ENCODE measurements around the gene MAP1LC3B.

The MAP1LC3B gene

DNA sequence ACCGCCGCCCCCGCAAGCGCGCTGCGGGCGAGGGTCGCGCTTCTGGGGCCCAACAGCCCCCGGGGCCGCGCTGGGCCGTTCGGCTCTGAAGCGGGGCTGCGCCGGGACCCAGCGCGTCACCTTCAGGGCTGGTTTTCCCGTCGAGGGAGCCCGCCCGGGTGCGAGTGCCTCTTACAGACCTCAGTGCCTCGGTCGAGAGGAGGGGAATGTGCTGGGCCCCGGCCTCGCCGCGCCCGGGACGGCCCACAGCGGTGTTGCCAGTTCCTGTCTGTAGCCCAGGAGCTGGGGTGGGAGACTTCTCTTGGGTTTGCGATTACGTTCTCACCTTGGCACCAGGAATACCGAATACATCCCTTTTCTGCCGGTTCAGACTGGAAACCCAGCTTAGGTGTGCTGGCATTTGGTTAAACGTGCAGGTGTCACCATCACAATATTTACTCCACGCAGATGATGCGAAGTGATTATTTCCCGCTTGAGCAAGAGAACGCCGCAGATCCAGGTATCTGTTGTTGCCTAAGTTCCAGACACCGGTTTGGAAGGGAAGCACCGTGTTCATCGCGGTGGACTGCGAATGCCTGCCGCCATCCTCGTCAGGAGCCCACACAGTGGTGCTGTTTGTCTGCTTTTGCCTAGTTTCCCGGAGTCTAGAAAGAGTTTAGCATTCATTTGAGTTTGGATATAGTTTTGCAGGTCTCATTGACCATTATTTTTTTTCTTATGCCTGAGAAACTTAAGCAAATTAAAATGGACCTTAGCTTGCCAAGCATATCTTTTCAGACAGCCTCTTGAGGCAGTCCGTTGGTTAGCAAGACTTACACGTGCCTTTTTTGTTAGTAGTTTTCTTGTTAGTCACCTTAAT lies 914 bp downstream of the MAP1LC3B start (continued):
- TF ChIP-seq, protein P1, sequence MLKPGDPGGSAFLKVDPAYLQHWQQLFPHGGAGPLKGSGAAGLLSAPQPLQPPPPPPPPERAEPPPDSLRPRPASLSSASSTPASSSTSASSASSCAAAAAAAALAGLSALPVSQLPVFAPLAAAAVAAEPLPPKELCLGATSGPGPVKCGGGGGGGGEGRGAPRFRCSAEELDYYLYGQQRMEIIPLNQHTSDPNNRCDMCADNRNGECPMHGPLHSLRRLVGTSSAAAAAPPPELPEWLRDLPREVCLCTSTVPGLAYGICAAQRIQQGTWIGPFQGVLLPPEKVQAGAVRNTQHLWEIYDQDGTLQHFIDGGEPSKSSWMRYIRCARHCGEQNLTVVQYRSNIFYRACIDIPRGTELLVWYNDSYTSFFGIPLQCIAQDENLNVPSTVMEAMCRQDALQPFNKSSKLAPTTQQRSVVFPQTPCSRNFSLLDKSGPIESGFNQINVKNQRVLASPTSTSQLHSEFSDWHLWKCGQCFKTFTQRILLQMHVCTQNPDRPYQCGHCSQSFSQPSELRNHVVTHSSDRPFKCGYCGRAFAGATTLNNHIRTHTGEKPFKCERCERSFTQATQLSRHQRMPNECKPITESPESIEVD (tag by site-specific recombination; IDR thresholded peaks at IDR 0.05): no peak
- TF ChIP-seq BCL11B (tag by site-specific recombination; IDR thresholded peaks at IDR 0.05; ENCODE audit: low read depth) (no peak), ZNF549 (tag by site-specific recombination; IDR thresholded peaks at IDR 0.05) (no peak), BCL11A (tag by site-specific recombination; IDR thresholded peaks at IDR 0.05; ENCODE audit: low read depth) (no peak), KLF7 (tag by site-specific recombination; IDR thresholded peaks at IDR 0.05; ENCODE audit: borderline replicate concordance) (no peak), ZNF560 (tag by site-specific recombination; IDR thresholded peaks at IDR 0.05; ENCODE audit: borderline replicate concordance) (no peak), ZNF202 (tag by site-specific recombination; IDR thresholded peaks at IDR 0.05; ENCODE audit: borderline replicate concordance) (no peak), REPIN1 (tag by site-specific recombination; IDR thresholded peaks at IDR 0.05; ENCODE audit: low read depth) (no peak), ZSCAN30 (tag by site-specific recombination; IDR thresholded peaks at IDR 0.05) (no peak), ZSCAN23 (tag by site-specific recombination; IDR thresholded peaks at IDR 0.05) (no peak), ZNF335 (tag by site-specific recombination; conservative IDR thresholded peaks at IDR 0.05) (peak; percentile 45; the same call in 1 of the 2 replicates), ZNF600 (tag by site-specific recombination; IDR thresholded peaks at IDR 0.05) (peak; percentile 86), ZNF561 (tag by site-specific recombination; IDR thresholded peaks at IDR 0.05; ENCODE audit: borderline replicate concordance) (no peak), ZNF670 (tag by site-specific recombination; IDR thresholded peaks at IDR 0.05; ENCODE audit: low read depth) (no peak), ZNF433 (tag by site-specific recombination; IDR thresholded peaks at IDR 0.05; ENCODE audit: low read depth) (no peak), ZNF274 (IDR thresholded peaks at IDR 0.05; ENCODE audit: low read length) (no peak), ZNF274 (tag by site-specific recombination; IDR thresholded peaks at IDR 0.05; ENCODE audit: borderline replicate concordance) (no peak), ZFP37 (tag by site-specific recombination; IDR thresholded peaks at IDR 0.05) (no peak)
- TF ChIP-seq, protein P2, sequence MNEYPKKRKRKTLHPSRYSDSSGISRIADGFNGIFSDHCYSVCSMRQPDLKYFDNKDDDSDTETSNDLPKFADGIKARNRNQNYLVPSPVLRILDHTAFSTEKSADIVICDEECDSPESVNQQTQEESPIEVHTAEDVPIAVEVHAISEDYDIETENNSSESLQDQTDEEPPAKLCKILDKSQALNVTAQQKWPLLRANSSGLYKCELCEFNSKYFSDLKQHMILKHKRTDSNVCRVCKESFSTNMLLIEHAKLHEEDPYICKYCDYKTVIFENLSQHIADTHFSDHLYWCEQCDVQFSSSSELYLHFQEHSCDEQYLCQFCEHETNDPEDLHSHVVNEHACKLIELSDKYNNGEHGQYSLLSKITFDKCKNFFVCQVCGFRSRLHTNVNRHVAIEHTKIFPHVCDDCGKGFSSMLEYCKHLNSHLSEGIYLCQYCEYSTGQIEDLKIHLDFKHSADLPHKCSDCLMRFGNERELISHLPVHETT (tag by site-specific recombination; IDR thresholded peaks at IDR 0.05): no peak
- TF ChIP-seq, protein P3, sequence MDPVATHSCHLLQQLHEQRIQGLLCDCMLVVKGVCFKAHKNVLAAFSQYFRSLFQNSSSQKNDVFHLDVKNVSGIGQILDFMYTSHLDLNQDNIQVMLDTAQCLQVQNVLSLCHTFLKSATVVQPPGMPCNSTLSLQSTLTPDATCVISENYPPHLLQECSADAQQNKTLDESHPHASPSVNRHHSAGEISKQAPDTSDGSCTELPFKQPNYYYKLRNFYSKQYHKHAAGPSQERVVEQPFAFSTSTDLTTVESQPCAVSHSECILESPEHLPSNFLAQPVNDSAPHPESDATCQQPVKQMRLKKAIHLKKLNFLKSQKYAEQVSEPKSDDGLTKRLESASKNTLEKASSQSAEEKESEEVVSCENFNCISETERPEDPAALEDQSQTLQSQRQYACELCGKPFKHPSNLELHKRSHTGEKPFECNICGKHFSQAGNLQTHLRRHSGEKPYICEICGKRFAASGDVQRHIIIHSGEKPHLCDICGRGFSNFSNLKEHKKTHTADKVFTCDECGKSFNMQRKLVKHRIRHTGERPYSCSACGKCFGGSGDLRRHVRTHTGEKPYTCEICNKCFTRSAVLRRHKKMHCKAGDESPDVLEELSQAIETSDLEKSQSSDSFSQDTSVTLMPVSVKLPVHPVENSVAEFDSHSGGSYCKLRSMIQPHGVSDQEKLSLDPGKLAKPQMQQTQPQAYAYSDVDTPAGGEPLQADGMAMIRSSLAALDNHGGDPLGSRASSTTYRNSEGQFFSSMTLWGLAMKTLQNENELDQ (tag by site-specific recombination; IDR thresholded peaks at IDR 0.05; ENCODE audit: low read depth): no peak
- TF ChIP-seq, protein P4, sequence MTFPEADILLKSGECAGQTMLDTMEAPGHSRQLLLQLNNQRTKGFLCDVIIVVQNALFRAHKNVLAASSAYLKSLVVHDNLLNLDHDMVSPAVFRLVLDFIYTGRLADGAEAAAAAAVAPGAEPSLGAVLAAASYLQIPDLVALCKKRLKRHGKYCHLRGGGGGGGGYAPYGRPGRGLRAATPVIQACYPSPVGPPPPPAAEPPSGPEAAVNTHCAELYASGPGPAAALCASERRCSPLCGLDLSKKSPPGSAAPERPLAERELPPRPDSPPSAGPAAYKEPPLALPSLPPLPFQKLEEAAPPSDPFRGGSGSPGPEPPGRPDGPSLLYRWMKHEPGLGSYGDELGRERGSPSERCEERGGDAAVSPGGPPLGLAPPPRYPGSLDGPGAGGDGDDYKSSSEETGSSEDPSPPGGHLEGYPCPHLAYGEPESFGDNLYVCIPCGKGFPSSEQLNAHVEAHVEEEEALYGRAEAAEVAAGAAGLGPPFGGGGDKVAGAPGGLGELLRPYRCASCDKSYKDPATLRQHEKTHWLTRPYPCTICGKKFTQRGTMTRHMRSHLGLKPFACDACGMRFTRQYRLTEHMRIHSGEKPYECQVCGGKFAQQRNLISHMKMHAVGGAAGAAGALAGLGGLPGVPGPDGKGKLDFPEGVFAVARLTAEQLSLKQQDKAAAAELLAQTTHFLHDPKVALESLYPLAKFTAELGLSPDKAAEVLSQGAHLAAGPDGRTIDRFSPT (tag by site-specific recombination; IDR thresholded peaks at IDR 0.05): no peak
- TF ChIP-seq, protein P5, sequence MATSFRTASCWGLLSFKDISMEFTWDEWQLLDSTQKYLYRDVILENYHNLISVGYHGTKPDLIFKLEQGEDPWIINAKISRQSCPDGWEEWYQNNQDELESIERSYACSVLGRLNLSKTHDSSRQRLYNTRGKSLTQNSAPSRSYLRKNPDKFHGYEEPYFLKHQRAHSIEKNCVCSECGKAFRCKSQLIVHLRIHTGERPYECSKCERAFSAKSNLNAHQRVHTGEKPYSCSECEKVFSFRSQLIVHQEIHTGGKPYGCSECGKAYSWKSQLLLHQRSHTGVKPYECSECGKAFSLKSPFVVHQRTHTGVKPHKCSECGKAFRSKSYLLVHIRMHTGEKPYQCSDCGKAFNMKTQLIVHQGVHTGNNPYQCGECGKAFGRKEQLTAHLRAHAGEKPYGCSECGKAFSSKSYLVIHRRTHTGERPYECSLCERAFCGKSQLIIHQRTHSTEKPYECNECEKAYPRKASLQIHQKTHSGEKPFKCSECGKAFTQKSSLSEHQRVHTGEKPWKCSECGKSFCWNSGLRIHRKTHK (tag by site-specific recombination; IDR thresholded peaks at IDR 0.05): no peak
- TF ChIP-seq, protein P6, sequence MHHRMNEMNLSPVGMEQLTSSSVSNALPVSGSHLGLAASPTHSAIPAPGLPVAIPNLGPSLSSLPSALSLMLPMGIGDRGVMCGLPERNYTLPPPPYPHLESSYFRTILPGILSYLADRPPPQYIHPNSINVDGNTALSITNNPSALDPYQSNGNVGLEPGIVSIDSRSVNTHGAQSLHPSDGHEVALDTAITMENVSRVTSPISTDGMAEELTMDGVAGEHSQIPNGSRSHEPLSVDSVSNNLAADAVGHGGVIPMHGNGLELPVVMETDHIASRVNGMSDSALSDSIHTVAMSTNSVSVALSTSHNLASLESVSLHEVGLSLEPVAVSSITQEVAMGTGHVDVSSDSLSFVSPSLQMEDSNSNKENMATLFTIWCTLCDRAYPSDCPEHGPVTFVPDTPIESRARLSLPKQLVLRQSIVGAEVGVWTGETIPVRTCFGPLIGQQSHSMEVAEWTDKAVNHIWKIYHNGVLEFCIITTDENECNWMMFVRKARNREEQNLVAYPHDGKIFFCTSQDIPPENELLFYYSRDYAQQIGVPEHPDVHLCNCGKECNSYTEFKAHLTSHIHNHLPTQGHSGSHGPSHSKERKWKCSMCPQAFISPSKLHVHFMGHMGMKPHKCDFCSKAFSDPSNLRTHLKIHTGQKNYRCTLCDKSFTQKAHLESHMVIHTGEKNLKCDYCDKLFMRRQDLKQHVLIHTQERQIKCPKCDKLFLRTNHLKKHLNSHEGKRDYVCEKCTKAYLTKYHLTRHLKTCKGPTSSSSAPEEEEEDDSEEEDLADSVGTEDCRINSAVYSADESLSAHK (tag by site-specific recombination; IDR thresholded peaks at IDR 0.05): no peak
- TF ChIP-seq, protein P7, sequence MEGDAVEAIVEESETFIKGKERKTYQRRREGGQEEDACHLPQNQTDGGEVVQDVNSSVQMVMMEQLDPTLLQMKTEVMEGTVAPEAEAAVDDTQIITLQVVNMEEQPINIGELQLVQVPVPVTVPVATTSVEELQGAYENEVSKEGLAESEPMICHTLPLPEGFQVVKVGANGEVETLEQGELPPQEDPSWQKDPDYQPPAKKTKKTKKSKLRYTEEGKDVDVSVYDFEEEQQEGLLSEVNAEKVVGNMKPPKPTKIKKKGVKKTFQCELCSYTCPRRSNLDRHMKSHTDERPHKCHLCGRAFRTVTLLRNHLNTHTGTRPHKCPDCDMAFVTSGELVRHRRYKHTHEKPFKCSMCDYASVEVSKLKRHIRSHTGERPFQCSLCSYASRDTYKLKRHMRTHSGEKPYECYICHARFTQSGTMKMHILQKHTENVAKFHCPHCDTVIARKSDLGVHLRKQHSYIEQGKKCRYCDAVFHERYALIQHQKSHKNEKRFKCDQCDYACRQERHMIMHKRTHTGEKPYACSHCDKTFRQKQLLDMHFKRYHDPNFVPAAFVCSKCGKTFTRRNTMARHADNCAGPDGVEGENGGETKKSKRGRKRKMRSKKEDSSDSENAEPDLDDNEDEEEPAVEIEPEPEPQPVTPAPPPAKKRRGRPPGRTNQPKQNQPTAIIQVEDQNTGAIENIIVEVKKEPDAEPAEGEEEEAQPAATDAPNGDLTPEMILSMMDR (tag by site-specific recombination; IDR thresholded peaks at IDR 0.05): peak; percentile 55
- TF ChIP-seq, protein P8, sequence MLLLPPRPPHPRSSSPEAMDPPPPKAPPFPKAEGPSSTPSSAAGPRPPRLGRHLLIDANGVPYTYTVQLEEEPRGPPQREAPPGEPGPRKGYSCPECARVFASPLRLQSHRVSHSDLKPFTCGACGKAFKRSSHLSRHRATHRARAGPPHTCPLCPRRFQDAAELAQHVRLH (tag by site-specific recombination; IDR thresholded peaks at IDR 0.05): no peak
